Mesodermal cell (in vitro differentiated cells): ENCODE results near the gene CCDC30.
"Not testable (repeated sequence)": the region's sequence is repeated elsewhere in the genome, so short reads cannot be mapped to it uniquely, and the experiment has no call there.

ENCODE experiments used
- H3K27ac ChIP-seq: 2 replicates; pipeline ENCODE4 v1.7.0; 2013; ENCODE audit warnings: mild to moderate bottlenecking, low read depth, low read length, moderate library complexity; ENCODE audit not compliant: severe bottlenecking
- H3K36me3 ChIP-seq: 2 replicates; pipeline ENCODE4 v1.7.1; 2013; ENCODE audit warnings: mild to moderate bottlenecking, low read length, moderate library complexity; ENCODE audit not compliant: control insufficient read depth, insufficient read depth
- H3K4me1 ChIP-seq: one replicate; pipeline ENCODE4 v1.7.1; 2013; ENCODE audit warnings: mild to moderate bottlenecking, low read length; ENCODE audit not compliant: insufficient read depth, control insufficient read depth, poor library complexity, severe bottlenecking
- H3K4me3 ChIP-seq: 2 replicates; pipeline ENCODE4 v1.7.0; 2013; ENCODE audit warnings: low read length, control low read depth, mild to moderate bottlenecking; ENCODE audit not compliant: insufficient read depth, poor library complexity, severe bottlenecking; ENCODE audit errors: extremely low read depth
- H3K9me3 ChIP-seq: 2 replicates; pipeline ENCODE4 v1.7.1; 2013; ENCODE audit warnings: mild to moderate bottlenecking, low read length, moderate library complexity; ENCODE audit not compliant: control insufficient read depth
- WGBS, 2 experiments: methylation state at CpG; one replicate each; pipeline ENCODE4 v1.1.5; 2013; ENCODE audit warnings: missing lambda C conversion rate in 2 of 2; ENCODE audit not compliant: insufficient coverage in 2 of 2; 5-methylcytosine and 5-hydroxymethylcytosine counted together

The CCDC30 gene

DNA sequence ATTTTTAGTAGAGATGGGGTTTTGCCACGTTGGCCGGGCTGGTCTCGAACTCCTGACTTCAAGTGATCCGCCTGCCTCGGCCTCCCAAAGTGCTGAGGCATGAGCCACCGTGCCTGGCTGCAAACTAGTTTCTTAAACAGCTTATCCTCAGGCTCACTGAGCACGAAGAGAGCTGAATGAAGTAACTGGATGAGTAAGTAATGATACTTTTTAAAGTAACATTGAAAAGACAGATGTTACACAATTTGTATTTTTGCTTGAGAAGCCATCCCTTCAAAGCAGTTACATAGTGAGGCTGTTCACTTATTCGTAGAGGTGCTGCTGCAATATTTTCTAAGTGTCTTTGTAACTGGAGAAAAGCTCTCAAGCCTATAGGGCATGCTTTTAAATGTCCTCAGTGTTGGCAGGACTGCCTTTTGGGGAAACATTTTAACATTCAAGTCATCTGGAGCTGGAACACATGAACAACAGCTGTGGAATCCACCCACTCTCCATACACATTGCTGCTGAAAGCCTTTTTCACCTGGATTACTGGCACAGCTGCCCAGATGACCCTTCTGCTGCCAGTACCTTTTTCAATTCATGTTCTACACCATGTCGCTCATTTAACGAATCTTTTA, 216.4 kb downstream of the CCDC30 start:
- H3K9me3 ChIP-seq: no peaks in the 10 kb centered on the region
- H3K36me3 ChIP-seq: peaks cover 31% of the 10 kb centered on the region
- no peak overlapping the region for H3K27ac ChIP-seq
- no peak overlapping the region for H3K4me3 ChIP-seq
- 88 to 98% methylated on average over 6 to 8 of the region's 10 CpGs for WGBS, 2 experiments
- H3K4me1 ChIP-seq: peaks cover under 1% of the 10 kb centered on the region

DNA sequence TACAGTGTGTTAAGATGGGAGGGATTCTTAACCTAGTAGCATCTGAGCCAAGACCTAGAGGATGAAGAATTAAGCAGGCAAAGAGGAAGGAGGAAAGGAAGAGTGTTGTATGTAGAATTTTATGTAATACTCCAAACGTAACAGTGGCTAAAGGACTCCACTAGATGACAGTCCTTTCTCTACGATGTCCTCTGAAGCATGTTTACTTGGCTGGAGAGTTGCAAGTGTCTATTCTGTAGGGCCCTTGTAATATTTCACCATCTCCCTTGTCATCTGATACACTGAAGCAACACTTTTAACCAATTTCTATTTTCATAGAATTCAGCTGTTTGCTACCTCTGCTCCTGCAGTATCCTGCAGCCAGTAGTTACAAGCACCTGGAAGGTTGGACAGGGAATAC, 217.0 kb downstream of the CCDC30 start:
- H3K4me1 ChIP-seq: peaks cover 6% of the 10 kb centered on the region
- H3K36me3 ChIP-seq: peaks cover 32% of the 10 kb centered on the region
- H3K4me3 ChIP-seq: no peak overlapping the region
- whole genome bisulfite sequencing, 2 experiments: 83 to 100% methylated on average over 1 to 2 of the region's 2 CpGs
- no peak overlapping the region for H3K27ac ChIP-seq
- H3K9me3 ChIP-seq: no peaks in the 10 kb centered on the region

GRCh38 chr1:42680921-42681683, 218.0 kb downstream of the CCDC30 start:
- 8 to 12% methylated on average over 12 to 15 of the region's 18 CpGs for whole genome bisulfite sequencing, 2 experiments
- Histone ChIP-seq H3K4me1 (peaks cover 13% of the 10 kb centered on the region), H3K4me3 (peak overlapping the region; percentile 77), H3K27ac (peak overlapping the region; percentile 86), H3K9me3 (no peaks in the 10 kb centered on the region), H3K36me3 (peaks cover 32% of the 10 kb centered on the region)

DNA sequence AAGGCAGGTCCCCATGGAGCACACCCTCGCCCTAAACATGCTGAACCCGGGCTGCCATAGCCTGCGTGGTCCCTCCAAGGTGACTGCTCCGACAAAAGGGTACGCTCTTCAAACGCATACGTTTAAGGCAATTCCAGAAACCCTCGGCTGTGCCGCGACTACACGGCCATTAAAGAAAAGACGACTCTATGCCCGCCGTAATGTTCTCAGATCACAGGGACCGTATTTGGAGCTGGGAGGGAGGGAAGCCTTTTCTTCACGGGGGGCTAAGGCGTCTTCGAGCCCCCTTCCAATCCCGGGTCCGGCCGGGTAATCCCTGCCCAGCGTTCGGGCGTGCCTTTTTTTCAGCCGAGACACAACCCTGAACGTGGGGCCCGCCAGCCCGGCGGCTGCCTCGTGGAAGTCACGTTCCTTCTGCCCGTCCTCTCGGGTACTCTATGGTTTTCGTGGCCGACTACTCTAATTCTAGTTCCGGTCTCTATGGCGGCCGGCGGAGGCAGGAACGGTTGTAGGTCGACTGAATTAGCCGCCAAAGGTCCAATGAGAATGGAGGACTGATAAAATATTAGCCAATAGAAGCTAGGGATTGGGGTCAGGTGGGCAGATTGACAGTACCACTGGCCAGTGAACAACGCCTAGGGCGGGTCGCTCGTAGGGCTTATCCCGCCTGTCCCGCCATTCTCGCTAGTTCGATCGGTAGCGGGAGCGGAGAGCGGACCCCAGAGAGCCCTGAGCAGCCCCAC, 218.8 kb downstream of the CCDC30 start, which contains the start of gene YBX1:
Gene YBX1, plus strand, starts transcription at position 678 of the 743 bp plus-strand sequence. CDS start 148 bp downstream, outside the sequence.
- Histone ChIP-seq H3K36me3 (peaks cover 38% of the 10 kb centered on the region), H3K4me1 (peaks cover 15% of the 10 kb centered on the region), H3K9me3 (no peaks in the 10 kb centered on the region), H3K4me3 (peak within 1 kb of the TSS; percentile 77), H3K27ac (peak within 1 kb of the TSS; percentile 86)
- WGBS, 2 experiments: 0% methylated on average over 43 to 50 of the region's 54 CpGs

DNA sequence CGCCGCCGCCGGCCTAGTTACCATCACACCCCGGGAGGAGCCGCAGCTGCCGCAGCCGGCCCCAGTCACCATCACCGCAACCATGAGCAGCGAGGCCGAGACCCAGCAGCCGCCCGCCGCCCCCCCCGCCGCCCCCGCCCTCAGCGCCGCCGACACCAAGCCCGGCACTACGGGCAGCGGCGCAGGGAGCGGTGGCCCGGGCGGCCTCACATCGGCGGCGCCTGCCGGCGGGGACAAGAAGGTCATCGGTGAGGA, 219.3 kb downstream of the CCDC30 start:
- H3K9me3 ChIP-seq, H3K27ac ChIP-seq: not testable (repeated sequence)
- Histone ChIP-seq H3K4me1 (peaks cover 15% of the 10 kb centered on the region), H3K4me3 (peak overlapping the region; percentile 77), H3K36me3 (peaks cover 43% of the 10 kb centered on the region)
- WGBS, 2 experiments: 0% methylated on average over 5 to 17 of the region's 33 CpGs

GRCh38 chr1:42682739-42683531, 219.8 kb downstream of the CCDC30 start:
- Histone ChIP-seq H3K36me3 (peaks cover 49% of the 10 kb centered on the region), H3K4me1 (peaks cover 15% of the 10 kb centered on the region), H3K4me3 (peak overlapping the region; percentile 77), H3K9me3 (no peaks in the 10 kb centered on the region), H3K27ac (peak overlapping the region; percentile 37)
- WGBS, 2 experiments: 0% methylated on average over 37 to 56 of the region's 103 CpGs

DNA sequence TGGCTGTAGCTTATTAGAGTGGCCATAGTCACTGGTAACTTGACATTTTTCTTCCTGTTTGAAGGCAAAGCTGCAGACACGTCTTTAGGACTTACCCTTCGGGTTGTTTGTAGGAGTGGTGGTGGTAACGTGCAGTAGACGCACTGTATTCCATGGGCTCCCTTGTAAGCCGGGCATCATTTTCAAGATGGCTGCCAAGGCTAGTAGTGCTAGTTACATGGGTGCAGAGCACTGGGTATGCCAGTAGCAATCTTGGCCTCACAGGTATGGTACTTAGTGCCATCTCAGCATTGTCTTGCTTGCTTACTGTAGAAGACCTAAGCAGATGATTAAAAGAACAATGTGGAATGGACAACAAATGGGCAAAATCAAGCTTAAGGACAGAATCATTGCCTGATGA, 221.1 kb downstream of the CCDC30 start:
- 0 to 3% methylated on average over 1 to 5 of the region's 5 CpGs for WGBS, 2 experiments
- H3K4me3 ChIP-seq: peak overlapping the region; percentile 77
- peaks cover 15% of the 10 kb centered on the region for H3K4me1 ChIP-seq
- no peaks in the 10 kb centered on the region for H3K9me3 ChIP-seq
- no peak overlapping the region for H3K27ac ChIP-seq
- peaks cover 60% of the 10 kb centered on the region for H3K36me3 ChIP-seq

GRCh38 chr1:42686418-42686817, 223.3 kb downstream of the CCDC30 start:
- Histone ChIP-seq H3K9me3 (no peaks in the 10 kb centered on the region), H3K36me3 (peaks cover 72% of the 10 kb centered on the region), H3K4me3 (no peak overlapping the region), H3K4me1 (peaks cover 15% of the 10 kb centered on the region), H3K27ac (no peak overlapping the region)
- 100% methylated on average over 1 of the region's 4 CpGs for WGBS, 2 experiments

DNA sequence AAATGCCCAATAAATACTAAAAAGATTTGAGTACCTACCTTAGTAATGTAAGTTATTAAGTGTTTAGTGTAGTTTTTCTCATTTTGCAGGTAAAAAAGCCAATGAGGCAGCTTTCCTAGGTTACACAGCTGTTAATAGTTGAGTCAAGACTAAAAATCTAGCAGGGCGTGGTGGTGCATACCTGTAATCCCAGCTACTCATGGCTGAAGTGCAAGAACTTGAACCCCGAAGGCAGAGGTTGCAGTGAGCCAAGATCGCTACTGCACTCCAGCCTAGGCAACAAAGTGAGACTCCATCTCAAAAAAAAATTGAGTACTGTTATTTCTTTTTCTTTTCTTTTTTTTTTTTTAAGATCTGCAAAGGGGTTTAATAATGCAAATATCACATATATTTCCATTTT, 226.8 kb downstream of the CCDC30 start:
- Histone ChIP-seq H3K36me3 (peaks cover 84% of the 10 kb centered on the region), H3K27ac (no peak overlapping the region), H3K9me3 (no peaks in the 10 kb centered on the region), H3K4me3 (no peak overlapping the region), H3K4me1 (peaks cover 10% of the 10 kb centered on the region)
- WGBS, 2 experiments: 93 to 100% methylated on average over 2 of the region's 3 CpGs

DNA sequence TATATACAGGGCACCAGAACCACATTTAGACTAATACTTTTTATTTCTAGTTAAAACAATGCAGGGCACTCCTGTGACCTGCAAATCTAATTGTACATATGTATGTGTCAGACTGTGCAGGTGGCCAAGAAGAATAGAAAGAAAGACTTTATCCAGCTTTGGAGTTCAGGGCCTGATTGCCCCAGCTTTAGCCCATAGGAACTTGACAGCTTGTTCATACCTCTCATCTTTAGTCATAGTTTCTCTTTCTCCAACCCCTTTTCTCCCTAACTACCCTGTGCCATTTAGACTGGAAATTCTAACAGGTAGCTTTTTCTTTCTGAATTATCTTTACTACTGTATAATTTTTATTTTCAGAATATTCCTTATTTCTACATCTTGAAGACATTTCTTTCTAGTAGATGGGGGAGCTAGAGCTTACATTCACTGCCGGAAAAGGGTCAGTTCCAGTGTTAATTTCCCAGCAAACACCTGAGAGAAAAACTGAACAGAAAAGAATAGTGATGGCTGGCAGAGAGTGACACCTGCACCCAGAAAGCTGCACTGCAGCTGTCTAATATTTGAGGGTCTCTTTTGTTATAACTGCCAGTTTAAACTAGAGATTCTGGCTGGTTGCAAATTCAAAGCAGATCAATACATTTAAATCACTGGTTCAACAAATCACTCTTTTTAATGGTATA, 227.5 kb downstream of the CCDC30 start:
- no CpG with 5 or more reads among the region's 1 CpG for WGBS, 2 experiments
- no peaks in the 10 kb centered on the region for H3K9me3 ChIP-seq
- peaks cover 84% of the 10 kb centered on the region for H3K36me3 ChIP-seq
- H3K27ac ChIP-seq: no peak overlapping the region
- peaks cover 7% of the 10 kb centered on the region for H3K4me1 ChIP-seq
- H3K4me3 ChIP-seq: no peak overlapping the region
